ENCODE data around the gene SLC44A1. TPM values are rescaled to one million over a fixed set of nuclear protein-coding genes. Genes with fewer than 3 reads are reported as not detected.

Gene SLC44A1
- 10 to 100 TPM; 12.4 to 13.8 TPM for total RNA-seq

DNA sequence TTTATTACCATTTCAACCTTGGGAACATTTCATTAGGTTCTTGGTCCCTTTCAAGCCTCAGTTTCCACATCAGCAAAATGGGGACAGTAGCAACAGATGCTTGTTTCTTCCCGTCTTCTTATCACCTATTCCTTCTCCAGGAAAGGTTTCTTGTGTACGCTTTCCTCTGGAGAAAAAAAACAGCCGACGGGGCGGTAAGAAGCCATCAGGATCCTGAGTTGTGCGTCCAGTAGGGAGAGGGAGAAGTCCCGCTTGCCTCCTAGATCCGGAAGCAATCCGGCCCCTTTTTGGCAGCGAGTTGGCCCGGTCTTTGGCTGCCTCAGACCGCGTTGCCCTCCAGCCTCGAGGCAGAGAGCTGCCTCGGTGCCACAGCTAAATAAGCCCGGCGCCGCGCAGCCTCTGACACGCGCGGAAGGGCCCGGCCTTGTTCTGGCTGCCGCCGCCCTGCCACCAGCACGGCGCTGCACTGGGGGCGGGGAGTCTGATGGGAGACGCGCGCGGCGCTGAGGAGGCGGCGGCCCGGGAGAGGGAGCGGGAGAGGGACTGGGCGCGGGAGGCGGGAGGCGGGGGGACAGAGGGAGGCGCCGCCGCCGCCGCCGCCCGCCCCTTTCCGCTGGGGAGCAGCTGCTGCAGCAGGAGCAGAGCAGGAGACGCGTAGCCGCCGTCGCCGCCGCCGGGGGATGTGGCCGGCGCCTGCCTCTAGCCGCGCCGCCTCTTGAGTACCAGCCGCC lies at the start of gene SLC44A1:
SLC44A1 (plus strand) TSS at position 649 of the 731 bp plus-strand sequence. CDS start 218 bp downstream, outside the sequence.
- DNase-seq: peak; percentile 94
- Mint-ChIP-seq H3K4me1 (peaks cover 18% of the 10 kb centered on the region), H3K27me3 (peaks cover 68% of the 10 kb centered on the region), H3K9me3 (no peaks in the 10 kb centered on the region), H3K36me3 (no peaks in the 10 kb centered on the region), H3K4me3 (peak within 1 kb of the TSS; percentile 87), H3K27ac (peak within 1 kb of the TSS; percentile 72)
- ATAC-seq (ENCODE audit: low read depth): peak; percentile 95
- POLR2A ChIA-PET: interaction anchor here (0.6 to 2.0 kb wide), 7 partner anchors 22 to 496 kb away, joined by 3 to 23 read pairs (median 5); partner anchors contain the start of gene NIPSNAP3A

DNA sequence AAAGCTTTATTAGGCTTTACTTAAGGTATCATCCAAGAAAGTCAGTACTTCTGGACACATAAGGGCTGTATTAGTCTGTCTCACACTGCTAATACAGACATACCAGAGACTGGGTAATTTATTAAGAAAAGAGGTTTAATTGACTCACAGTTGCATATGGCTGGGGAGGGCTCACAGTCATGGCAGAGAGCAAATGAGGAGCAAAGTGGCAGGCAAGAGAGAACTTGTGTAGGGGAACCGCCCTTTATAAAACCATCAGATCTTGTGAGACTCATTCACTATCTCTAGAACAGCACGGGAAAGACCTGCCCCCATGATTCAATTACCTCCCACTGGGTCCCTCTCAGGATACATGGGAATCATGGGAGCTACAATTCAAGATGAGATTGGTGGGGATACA lies 49.2 kb upstream of the SLC44A1 start:
- Mint-ChIP-seq H3K27me3 (peaks cover 8% of the 10 kb centered on the region), H3K9me3 (no peaks in the 10 kb centered on the region), H3K27ac (no peak overlapping the region), H3K4me1 (no peaks in the 10 kb centered on the region), H3K36me3 (no peaks in the 10 kb centered on the region), H3K4me3 (no peak overlapping the region)
- POLR2A ChIA-PET: no interaction called here
- DNase-seq (no peak), ATAC-seq (ENCODE audit: low read depth) (no peak)

DNA sequence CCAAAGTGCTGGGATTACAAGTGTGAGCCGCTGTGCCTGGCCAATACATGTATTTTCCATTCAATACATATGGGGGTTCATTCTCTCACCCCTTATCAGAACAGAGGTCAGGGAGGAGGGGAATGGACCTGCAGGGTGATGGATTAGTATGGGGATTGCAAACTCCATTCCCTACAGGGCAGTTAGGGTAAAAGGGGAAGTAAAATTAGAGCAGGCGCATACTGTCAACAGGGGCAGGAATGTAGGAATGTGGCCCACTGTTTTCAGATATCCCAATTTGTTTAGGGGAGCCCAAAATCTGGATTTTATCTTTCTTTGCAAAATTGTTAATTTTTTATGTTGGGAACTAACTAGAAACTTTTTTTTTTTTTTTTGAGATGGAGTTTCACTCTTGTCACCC lies 46.4 kb upstream of the SLC44A1 start:
- DNase-seq: no peak
- POLR2A ChIA-PET: no interaction called here
- Mint-ChIP-seq H3K36me3 (no peaks in the 10 kb centered on the region), H3K9me3 (peaks cover 1% of the 10 kb centered on the region), H3K4me1 (no peaks in the 10 kb centered on the region), H3K4me3 (no peak overlapping the region), H3K27ac (no peak overlapping the region), H3K27me3 (peaks cover 8% of the 10 kb centered on the region)
- no peak for ATAC-seq (ENCODE audit: low read depth)

DNA sequence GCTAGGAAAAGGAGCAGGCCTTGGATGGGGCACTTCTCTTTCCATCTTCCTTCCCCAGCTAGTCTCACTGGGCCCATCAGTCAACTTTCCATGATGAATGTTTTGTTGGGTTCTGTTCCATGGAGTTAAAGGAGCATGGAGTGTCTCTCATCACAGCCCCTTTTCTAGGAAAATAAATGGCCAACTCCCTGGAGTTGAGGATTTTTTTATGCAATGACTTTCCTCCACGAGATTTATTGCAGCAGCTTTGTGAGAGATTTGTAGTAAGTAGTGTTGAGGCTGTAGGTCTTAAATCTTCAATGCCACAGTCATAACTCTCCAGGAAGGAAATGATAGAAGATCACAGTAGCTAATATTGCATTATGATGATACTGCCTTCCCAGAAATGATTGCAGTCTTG lies 45.6 kb upstream of the SLC44A1 start:
- ATAC-seq (ENCODE audit: low read depth) (no peak), DNase-seq (no peak)
- H3K36me3 Mint-ChIP-seq: no peaks in the 10 kb centered on the region
- H3K27ac Mint-ChIP-seq: no peak overlapping the region
- H3K27me3 Mint-ChIP-seq: peaks cover 8% of the 10 kb centered on the region
- H3K4me1 Mint-ChIP-seq: no peaks in the 10 kb centered on the region
- peaks cover 1% of the 10 kb centered on the region for H3K9me3 Mint-ChIP-seq
- POLR2A ChIA-PET: no interaction called here
- no peak overlapping the region for H3K4me3 Mint-ChIP-seq

DNA sequence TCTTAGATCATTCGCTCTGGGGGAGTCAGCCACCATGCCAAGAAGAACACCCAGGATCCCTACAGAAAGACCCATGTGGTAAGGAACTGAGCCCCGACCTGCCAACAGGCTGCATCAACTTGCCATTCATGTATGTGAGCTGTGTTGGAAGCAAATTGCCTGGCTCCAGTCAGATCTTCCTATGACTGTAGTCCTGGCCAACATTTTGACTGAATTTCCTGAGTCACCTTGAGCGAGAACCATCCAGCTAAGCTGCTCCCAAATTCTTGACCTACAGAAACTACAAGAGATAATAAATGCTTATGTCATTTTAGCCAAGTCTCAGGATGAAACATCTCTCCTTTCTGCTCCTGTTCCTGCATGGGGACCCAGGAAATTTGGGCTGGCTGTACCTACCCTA lies 40.0 kb upstream of the SLC44A1 start:
- no peak for ATAC-seq (ENCODE audit: low read depth)
- Mint-ChIP-seq H3K4me1 (no peaks in the 10 kb centered on the region), H3K36me3 (no peaks in the 10 kb centered on the region), H3K4me3 (no peak overlapping the region), H3K9me3 (peaks cover 1% of the 10 kb centered on the region), H3K27ac (no peak overlapping the region), H3K27me3 (no peaks in the 10 kb centered on the region)
- no peak for DNase-seq
- POLR2A ChIA-PET: no interaction called here

DNA sequence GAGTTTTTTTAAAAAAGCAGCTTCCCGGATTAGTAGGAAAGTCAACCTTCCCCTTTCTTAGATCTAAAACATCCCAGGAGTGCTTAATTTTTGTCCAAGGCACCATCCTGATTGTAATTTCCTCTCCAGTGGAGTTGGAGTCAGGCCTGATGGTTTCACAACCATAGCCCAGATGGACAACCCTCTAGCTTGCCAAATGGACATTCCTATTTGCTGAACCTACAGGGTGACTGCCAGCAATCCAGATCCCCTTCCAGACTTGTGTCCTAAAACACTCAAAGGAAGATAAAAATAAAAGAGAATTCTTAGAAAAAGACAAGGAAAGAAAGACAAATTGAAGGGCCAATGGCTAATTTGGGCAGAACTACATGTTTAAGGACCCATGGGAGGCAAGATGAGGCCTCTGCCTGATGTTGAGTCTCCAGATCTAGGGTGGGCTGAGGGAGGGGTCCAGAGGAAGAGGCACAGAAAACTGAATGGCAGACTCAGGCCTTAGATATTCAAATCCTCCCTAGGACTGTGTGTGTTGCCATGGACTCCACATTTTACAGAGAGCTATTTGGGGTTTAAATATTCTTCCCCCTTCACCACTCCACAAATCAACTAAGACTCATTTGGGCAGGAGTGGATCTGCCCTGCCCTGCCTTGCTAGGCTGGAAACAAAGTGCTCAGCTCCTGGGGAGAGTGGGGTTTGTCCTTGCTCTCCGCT lies 38.5 kb upstream of the SLC44A1 start:
- DNase-seq (no peak), ATAC-seq (ENCODE audit: low read depth) (no peak)
- H3K27me3 Mint-ChIP-seq: no peaks in the 10 kb centered on the region
- peaks cover 1% of the 10 kb centered on the region for H3K9me3 Mint-ChIP-seq
- H3K27ac Mint-ChIP-seq: no peak overlapping the region
- no peaks in the 10 kb centered on the region for H3K36me3 Mint-ChIP-seq
- no peak overlapping the region for H3K4me3 Mint-ChIP-seq
- no peaks in the 10 kb centered on the region for H3K4me1 Mint-ChIP-seq
- POLR2A ChIA-PET: no interaction called here

DNA sequence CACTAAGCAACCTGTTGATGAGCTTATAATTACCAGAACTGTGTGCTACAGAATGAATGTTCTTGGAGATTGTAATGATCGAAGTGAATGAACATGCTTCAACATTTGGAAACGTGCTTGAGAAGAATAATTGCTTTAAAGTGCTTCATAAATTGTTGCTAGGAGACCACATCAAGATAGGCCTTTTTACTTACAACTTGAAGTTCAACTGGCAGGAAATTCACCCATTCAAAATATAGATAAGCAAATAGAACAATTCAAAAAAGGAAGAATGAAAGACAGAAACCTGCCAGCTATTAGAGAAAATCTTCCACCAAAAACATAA lies 38.0 kb upstream of the SLC44A1 start:
- Mint-ChIP-seq H3K9me3 (peaks cover 1% of the 10 kb centered on the region), H3K27ac (no peak overlapping the region), H3K36me3 (no peaks in the 10 kb centered on the region), H3K4me3 (no peak overlapping the region), H3K27me3 (no peaks in the 10 kb centered on the region), H3K4me1 (no peaks in the 10 kb centered on the region)
- POLR2A ChIA-PET: no interaction called here
- no peak for ATAC-seq (ENCODE audit: low read depth)
- no peak for DNase-seq

DNA sequence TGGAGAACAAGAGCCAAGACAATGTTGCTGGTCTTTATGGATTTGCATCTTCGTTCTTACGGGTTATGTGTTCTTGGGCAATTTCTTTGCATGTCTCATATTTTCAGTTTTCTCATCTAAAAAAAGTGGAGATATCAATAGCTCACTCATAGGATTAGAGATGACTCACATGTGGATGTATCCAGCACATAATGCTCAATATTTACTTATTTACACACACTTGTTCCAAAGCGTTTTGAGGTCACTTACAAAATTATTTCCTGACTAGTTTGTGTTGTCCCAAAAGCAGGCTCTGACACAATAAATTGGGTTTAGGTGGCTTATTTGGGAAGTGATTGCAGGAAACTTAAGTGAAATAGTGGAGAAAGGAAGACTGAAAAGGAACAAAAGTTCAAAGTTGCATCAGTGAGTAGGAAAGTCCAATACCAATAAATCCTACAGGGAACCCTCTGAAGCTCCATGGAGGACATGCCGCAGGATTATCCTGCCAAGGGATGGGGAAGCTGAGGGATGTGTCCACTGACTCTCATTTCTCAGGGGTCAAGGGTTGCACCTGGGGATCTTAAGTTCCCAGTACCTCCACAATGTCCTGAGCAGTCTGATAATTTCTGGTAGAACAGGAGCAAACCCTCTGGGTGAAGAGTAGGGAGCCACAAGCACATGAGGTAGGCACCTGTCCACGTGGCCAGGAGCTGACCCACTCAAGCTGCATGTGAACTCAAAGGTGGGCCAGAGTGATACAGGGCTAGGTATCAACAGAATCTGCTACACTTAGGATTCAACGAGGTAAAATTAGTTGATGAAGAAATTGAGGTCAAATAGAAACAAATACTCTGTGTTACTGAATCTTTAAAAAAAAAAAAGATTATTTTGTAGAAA lies 37.4 kb upstream of the SLC44A1 start:
- DNase-seq (no peak), ATAC-seq (ENCODE audit: low read depth) (no peak)
- H3K36me3 Mint-ChIP-seq: no peaks in the 10 kb centered on the region
- H3K27me3 Mint-ChIP-seq: no peaks in the 10 kb centered on the region
- H3K9me3 Mint-ChIP-seq: peaks cover 1% of the 10 kb centered on the region
- POLR2A ChIA-PET: no interaction called here
- H3K4me1 Mint-ChIP-seq: no peaks in the 10 kb centered on the region
- H3K4me3 Mint-ChIP-seq: no peak overlapping the region
- no peak overlapping the region for H3K27ac Mint-ChIP-seq

DNA sequence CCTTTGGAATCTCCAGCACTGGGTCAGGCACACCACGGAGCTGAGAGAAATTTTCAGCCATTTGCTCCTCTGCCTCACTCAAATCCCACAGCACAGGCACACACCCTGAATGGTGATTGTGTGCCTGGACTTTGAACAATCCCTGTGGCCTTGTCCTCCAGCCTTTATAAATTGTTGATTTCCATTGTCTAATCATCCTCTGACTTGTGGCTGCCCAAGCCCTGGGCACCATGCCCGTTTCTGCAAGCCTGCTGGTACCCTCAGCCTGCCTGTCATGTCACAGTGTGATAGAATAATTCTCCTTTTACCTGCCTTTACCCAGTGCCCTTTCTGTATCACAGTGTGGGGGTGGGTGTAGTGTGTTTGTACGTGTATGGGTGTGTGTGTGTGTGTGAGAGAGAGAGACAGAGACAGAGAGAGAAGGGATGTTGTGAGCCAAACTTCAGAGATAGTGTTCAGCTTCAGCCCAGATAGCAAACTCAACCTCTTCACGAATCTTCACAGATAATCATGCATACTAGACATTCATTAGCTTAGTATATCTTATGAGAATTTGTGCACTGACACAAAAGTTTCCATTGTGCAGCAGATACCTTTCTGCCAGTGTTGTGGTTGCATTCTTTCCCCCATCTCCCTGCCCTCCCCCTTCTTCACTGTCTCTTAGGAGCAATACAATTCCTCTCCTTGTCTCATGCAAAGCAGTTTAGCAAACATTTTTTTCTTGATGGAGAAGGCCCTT lies 27.8 kb upstream of the SLC44A1 start:
- Mint-ChIP-seq H3K27me3 (no peaks in the 10 kb centered on the region), H3K9me3 (peaks cover 2% of the 10 kb centered on the region), H3K4me1 (no peaks in the 10 kb centered on the region), H3K27ac (no peak overlapping the region), H3K36me3 (peaks cover 1% of the 10 kb centered on the region), H3K4me3 (no peak overlapping the region)
- POLR2A ChIA-PET: no interaction called here
- DNase-seq (no peak), ATAC-seq (ENCODE audit: low read depth) (no peak)

DNA sequence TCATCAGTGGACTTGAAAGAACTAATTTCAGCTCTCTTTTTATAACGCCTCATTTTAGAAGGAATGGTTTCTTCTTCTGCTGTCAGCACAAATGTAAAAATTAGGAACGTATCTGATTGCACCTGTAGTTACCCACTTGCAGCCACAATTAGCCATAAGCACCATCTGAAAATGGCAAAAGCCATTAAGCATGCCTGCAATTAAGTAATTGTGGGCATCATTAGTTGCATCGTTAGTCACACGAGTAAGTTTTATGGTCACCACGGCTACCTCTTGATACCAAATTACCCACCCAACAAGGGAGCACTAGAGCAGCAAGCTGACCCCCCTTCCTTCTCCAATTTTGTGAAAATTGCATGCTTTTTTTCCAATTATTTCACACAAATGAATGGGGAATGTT lies 25.8 kb upstream of the SLC44A1 start:
- DNase-seq: no peak
- Mint-ChIP-seq H3K27ac (no peak overlapping the region), H3K4me3 (no peak overlapping the region), H3K27me3 (peaks cover 2% of the 10 kb centered on the region), H3K4me1 (no peaks in the 10 kb centered on the region), H3K9me3 (peaks cover 11% of the 10 kb centered on the region), H3K36me3 (peaks cover 6% of the 10 kb centered on the region)
- no peak for ATAC-seq (ENCODE audit: low read depth)
- POLR2A ChIA-PET: no interaction called here

DNA sequence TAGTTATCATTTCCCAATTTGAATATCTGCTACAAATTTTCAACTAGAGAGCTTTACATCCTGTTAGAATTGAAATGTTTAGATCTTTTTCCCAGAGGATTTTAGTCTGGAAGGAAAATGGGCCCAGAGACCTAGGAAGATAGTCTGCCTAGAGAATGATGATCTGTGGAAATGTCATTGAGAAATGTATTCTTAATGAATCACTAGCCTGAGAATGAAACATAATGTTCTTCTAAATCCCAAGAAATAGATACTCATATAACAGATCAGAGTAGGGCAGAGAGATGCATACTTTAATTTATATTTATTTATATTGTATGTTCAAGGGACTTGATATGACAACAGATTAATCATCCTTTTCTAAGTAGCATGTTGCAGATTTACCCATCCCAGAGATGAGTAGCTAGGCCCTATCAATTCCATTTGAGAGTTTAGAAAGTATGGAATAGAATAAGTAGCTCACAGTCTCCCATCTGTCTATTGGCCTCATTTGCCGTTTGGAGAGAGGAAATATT lies 25.1 kb upstream of the SLC44A1 start:
- Mint-ChIP-seq H3K27me3 (peaks cover 2% of the 10 kb centered on the region), H3K4me3 (no peak overlapping the region), H3K36me3 (peaks cover 6% of the 10 kb centered on the region), H3K27ac (no peak overlapping the region), H3K9me3 (peaks cover 16% of the 10 kb centered on the region), H3K4me1 (no peaks in the 10 kb centered on the region)
- no peak for ATAC-seq (ENCODE audit: low read depth)
- no peak for DNase-seq
- POLR2A ChIA-PET: no interaction called here

DNA sequence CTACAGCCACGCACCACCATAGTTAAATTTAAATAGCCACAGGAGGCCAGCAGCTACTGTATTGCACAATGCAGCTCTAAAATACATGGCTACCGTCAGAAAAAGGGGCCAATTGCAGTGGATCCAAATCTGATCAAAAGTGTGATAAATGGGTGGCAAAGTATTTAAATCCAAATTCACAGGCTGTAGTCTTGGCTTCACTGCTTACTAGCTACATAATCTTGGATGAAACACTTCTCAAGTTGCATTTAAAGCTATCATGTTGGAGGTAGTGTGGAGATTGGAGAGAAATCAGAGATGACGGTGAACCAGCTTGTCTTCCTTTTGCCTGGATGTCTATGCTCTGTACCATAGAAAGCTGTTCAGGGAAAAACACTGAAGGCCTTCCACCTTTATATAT lies 24.0 kb upstream of the SLC44A1 start:
- H3K9me3 Mint-ChIP-seq: peaks cover 25% of the 10 kb centered on the region
- H3K36me3 Mint-ChIP-seq: peaks cover 6% of the 10 kb centered on the region
- H3K4me1 Mint-ChIP-seq: no peaks in the 10 kb centered on the region
- POLR2A ChIA-PET: no interaction called here
- DNase-seq (no peak), ATAC-seq (ENCODE audit: low read depth) (no peak)
- H3K27ac Mint-ChIP-seq: no peak overlapping the region
- no peak overlapping the region for H3K4me3 Mint-ChIP-seq
- peaks cover 2% of the 10 kb centered on the region for H3K27me3 Mint-ChIP-seq

DNA sequence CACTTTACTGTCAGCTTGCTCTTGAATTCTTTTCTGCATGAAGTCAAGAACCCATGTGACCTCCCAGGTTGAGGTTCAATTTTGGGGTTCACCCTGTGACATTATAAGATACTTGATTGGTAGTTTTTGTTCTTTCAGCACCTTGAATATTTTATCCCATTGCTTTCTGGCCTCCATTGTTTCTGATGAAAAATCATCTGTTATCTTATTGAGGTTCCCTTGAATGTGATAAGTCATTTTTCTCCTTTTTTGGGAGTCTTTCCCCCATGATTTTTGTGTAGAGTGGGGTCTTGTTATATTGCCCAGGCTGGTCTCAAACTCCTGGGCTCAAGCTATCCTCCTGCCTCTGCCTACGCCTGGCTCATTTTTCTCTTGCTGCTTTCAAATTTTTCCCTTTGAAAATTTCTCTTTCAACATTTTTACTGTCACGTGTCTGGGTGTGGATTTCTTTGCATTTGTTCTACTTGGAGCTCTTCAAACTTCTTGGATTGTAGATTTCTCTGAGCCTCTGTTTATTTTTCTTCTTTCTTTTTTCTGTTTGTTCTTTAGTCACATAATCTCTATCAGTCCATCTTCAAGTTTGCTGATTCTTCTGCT lies 20.8 kb upstream of the SLC44A1 start:
- Mint-ChIP-seq H3K27me3 (peaks cover 11% of the 10 kb centered on the region), H3K4me1 (no peaks in the 10 kb centered on the region), H3K4me3 (no peak overlapping the region), H3K27ac (no peak overlapping the region), H3K36me3 (peaks cover 6% of the 10 kb centered on the region), H3K9me3 (peaks cover 26% of the 10 kb centered on the region)
- DNase-seq (no peak), ATAC-seq (ENCODE audit: low read depth) (no peak)
- POLR2A ChIA-PET: no interaction called here

Measured in activated naive CD8-positive, alpha-beta T cell treated with anti-CD3 and anti-CD28 coated beads, Interleukin-2, amount 10 ng/mL, durations not matched to agents 7 days and 5 days (primary cell).